HEK293 (cell line): ENCODE measurements around the gene SF3A1.

ENCODE experiments used
- BCL11B ChIP-seq: fragments of 450-650 bp; formaldehyde crosslinking; IDR thresholded peaks from 2 replicates; pipeline ENCODE4 v1.5.1; 2016; ENCODE audit warnings: low read depth, missing biosample characterization, missing genetic modification characterization
- CTCF ChIP-seq: fragments of 450-650 bp; formaldehyde crosslinking; IDR thresholded peaks from 2 replicates; pipeline ENCODE4 v1.5.1; 2016; ENCODE audit warnings: missing biosample characterization, missing genetic modification characterization
- SP2 ChIP-seq: fragments of 450-650 bp; formaldehyde crosslinking; IDR thresholded peaks from 2 replicates; pipeline ENCODE4 v1.5.1; 2016; ENCODE audit warnings: missing biosample characterization, missing genetic modification characterization
- SP7 ChIP-seq: fragments of 450-650 bp; formaldehyde crosslinking; IDR thresholded peaks from 2 replicates; pipeline ENCODE4 v1.5.1; 2016; ENCODE audit warnings: missing biosample characterization, missing genetic modification characterization
- TCF7L2 ChIP-seq: IDR thresholded peaks from 2 replicates; pipeline ENCODE4 v1.6.1; 2011; ENCODE audit warnings: low read depth, mild to moderate bottlenecking, inconsistent platforms, low read length, moderate library complexity, borderline replicate concordance
- ZNF239 ChIP-seq: fragments of 450-650 bp; formaldehyde crosslinking; IDR thresholded peaks from 2 replicates; pipeline ENCODE4 v1.5.1; 2016; ENCODE audit warnings: missing biosample characterization, missing genetic modification characterization

- TF ChIP-seq BCL11B (tag by site-specific recombination) (no peak), ZNF239 (tag by site-specific recombination) (no peak), CTCF (no peak), TCF7L2 (no peak), SP2 (tag by site-specific recombination) (no peak), SP7 (tag by site-specific recombination) (no peak)
Observed at GRCh38 chr22:30365891-30366290, 9.2 kb upstream of the SF3A1 start.
